Activated CD4-positive, alpha-beta T cell treated with anti-CD3 and anti-CD28 coated beads for 36 hours (primary cell): ENCODE measurements around the gene MALT1. TPM values are rescaled to one million over a fixed set of nuclear protein-coding genes. Genes with fewer than 3 reads are reported as not detected.
A peak's percentile ranks its signal among the peaks of the same experiment; 100 is the strongest.
"Not testable (repeated sequence)": the region's sequence is repeated elsewhere in the genome, so short reads cannot be mapped to it uniquely, and the experiment has no call there.

ENCODE experiments used
- ATAC-seq: fragments of 200-7000 bp; cut with Tn5 transposase; one replicate; pipeline ENCODE4 v1.10.0; 2021; ENCODE audit warnings: mild to moderate bottlenecking, moderate library complexity
- CTCF ChIA-PET: fragments of 350-600 bp; sonication (Branson Sonifier 250); formaldehyde crosslinking; loops from one replicate; lab custom pipeline; 2021; ENCODE audit warnings: antibody characterized with exemption; lab: Charles Lee
- POLR2A ChIA-PET: fragments of 350-600 bp; sonication (Branson Sonifier 250); formaldehyde crosslinking; loops from one replicate; lab custom pipeline; 2021; ENCODE audit warnings: antibody characterized with exemption, inconsistent platforms; lab: Charles Lee
- DNase-seq: peaks from one replicate; pipeline ENCODE4 v3.0.0-alpha.2; 2020
- H3K27ac Mint-ChIP-seq: one replicate; pipeline ENCODE4 v1.8.0; 2021; ENCODE audit warnings: mixed read lengths
- H3K27me3 Mint-ChIP-seq: one replicate; pipeline ENCODE4 v1.8.0; 2021; ENCODE audit warnings: mixed read lengths
- H3K36me3 Mint-ChIP-seq: one replicate; pipeline ENCODE4 v1.8.0; 2021; ENCODE audit warnings: low read depth, mixed read lengths
- H3K4me1 Mint-ChIP-seq: one replicate; pipeline ENCODE4 v1.8.0; 2021; ENCODE audit warnings: mixed read lengths
- H3K4me3 Mint-ChIP-seq: one replicate; pipeline ENCODE4 v1.8.0; 2021; ENCODE audit warnings: mild to moderate bottlenecking, moderate library complexity, mixed read lengths
- H3K9me3 Mint-ChIP-seq: one replicate; pipeline ENCODE4 v1.8.0; 2021; ENCODE audit warnings: low read depth, mixed read lengths
- intact Hi-C, 2 experiments: fragments of 100-400 bp; cut with DNase I in 1 of 2; cut with micrococcal nuclease in 1 of 2; formaldehyde crosslinking; loops; one replicate each; pipeline versions ENCODE4 v1.14.2 to v1.15.1; 2022 to 2024; cut with DNase I, micrococcal nuclease
- total RNA-seq, 2 experiments: library from RNA; stranded (reverse); gene quantifications; one replicate each; pipeline ENCODE4 v1.2.3, GENCODE V29; 2021

Gene MALT1
- total RNA-seq, 2 experiments from 2014 or later = 39.3 to 40.5 TPM

GRCh38 chr18:58772161-58772560 lies 100.9 kb downstream of the MALT1 start:
- H3K27me3 Mint-ChIP-seq = peaks cover 16% of the 10 kb centered on the region
- H3K27ac Mint-ChIP-seq = no peak overlapping the region
- H3K9me3 Mint-ChIP-seq = no peaks in the 10 kb centered on the region
- H3K4me1 Mint-ChIP-seq = peaks cover 3% of the 10 kb centered on the region
- ChIA-PET CTCF (interaction anchor here (3.3 kb wide), 1 partner anchor 299 kb away, joined by 20 read pairs; no protein-coding TSS in a partner anchor), POLR2A (no interaction called here)
- H3K36me3 Mint-ChIP-seq = no peaks in the 10 kb centered on the region
- DNase-seq (no peak), ATAC-seq (no peak)
- intact Hi-C loops = no loop called here
- H3K4me3 Mint-ChIP-seq = no peak overlapping the region

- Mint-ChIP-seq H3K27ac (no peak overlapping the region), H3K4me1 (no peaks in the 10 kb centered on the region), H3K36me3 (no peaks in the 10 kb centered on the region), H3K4me3 (no peak overlapping the region), H3K9me3 (no peaks in the 10 kb centered on the region), H3K27me3 (peaks cover 13% of the 10 kb centered on the region)
- CTCF ChIA-PET = no interaction called here
- POLR2A ChIA-PET = no interaction called here
- intact Hi-C loops = no loop called here
- DNase-seq (no peak), ATAC-seq (no peak)
These were observed 104.8 kb downstream of the MALT1 start for GRCh38 chr18:58776084-58776483.

- intact Hi-C loops, H3K36me3 Mint-ChIP-seq, POLR2A ChIA-PET, DNase-seq, H3K4me1 Mint-ChIP-seq, H3K9me3 Mint-ChIP-seq, H3K27ac Mint-ChIP-seq, ATAC-seq, H3K4me3 Mint-ChIP-seq: not testable (repeated sequence)
- H3K27me3 Mint-ChIP-seq = peaks cover 13% of the 10 kb centered on the region
- CTCF ChIA-PET = interaction anchor here (1.0 to 1.1 kb wide), 2 partner anchors 8 to 14 kb away, joined by 3 to 7 read pairs; no protein-coding TSS in a partner anchor
These were observed 105.3 kb downstream of the MALT1 start for GRCh38 chr18:58776541-58776940.

DNA sequence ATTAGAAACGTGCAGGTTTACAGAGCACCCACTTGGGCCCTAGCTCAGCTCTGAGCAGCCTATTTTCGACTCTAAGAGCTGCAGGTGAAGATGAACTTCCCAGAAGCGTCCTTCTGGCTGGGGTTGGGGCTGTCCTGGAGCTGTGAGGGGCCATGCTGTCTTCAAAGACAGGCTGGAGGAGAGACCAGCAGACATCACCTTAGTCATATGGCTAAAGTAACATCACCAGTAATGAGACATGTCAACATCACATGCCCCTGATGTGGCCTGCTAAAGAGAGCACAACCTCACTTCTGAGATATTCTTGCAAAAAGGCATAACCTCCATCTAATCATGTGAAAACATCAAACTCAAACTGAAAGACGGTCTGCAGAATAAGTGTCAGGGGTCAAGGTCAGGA lies 106.2 kb downstream of the MALT1 start:
- POLR2A ChIA-PET = no interaction called here
- H3K36me3 Mint-ChIP-seq = no peaks in the 10 kb centered on the region
- H3K27me3 Mint-ChIP-seq = peaks cover 13% of the 10 kb centered on the region
- CTCF ChIA-PET = interaction anchor here (0.7 to 1.6 kb wide), 8 partner anchors 9 to 293 kb away, joined by 3 to 7 read pairs (median 3); no protein-coding TSS in a partner anchor
- intact Hi-C loops = no loop called here
- no peak for DNase-seq
- no peaks in the 10 kb centered on the region for H3K4me1 Mint-ChIP-seq
- no peaks in the 10 kb centered on the region for H3K9me3 Mint-ChIP-seq
- H3K4me3 Mint-ChIP-seq = no peak overlapping the region
- no peak for ATAC-seq
- no peak overlapping the region for H3K27ac Mint-ChIP-seq

- intact Hi-C loops = no loop called here
- no peak for DNase-seq
- Mint-ChIP-seq H3K27me3 (peaks cover 12% of the 10 kb centered on the region), H3K36me3 (no peaks in the 10 kb centered on the region), H3K9me3 (no peaks in the 10 kb centered on the region), H3K4me1 (no peaks in the 10 kb centered on the region), H3K4me3 (no peak overlapping the region), H3K27ac (no peak overlapping the region)
- no peak for ATAC-seq
- ChIA-PET POLR2A (interaction anchor here (0.6 kb wide), 1 partner anchor 391 kb away, joined by 3 read pairs; no protein-coding TSS in a partner anchor), CTCF (interaction anchor here (0.7 to 3.3 kb wide), 8 partner anchors 9 to 291 kb away, joined by 3 to 17 read pairs (median 4); no protein-coding TSS in a partner anchor)
These were observed 108.3 kb downstream of the MALT1 start for GRCh38 chr18:58779529-58779928.

DNA sequence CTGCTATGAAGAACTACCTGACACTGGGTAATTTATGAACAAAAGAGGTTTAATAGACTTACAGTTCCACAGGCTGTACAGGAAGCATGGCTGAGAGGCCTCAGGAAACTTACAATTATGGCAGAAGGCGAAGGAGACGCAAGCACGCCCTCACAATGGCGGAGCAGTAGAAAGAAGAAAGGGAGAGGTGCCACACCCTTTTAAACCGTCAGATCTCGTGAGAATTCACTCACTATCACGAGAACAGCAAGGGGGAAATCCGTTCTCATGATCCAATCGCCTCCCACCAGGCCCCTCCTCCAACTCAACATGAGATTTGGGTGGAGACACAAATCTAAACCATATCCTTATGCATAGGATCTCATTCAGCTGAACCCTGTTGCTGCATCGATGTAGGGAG lies 108.8 kb downstream of the MALT1 start:
- H3K36me3 Mint-ChIP-seq = no peaks in the 10 kb centered on the region
- peaks cover 12% of the 10 kb centered on the region for H3K27me3 Mint-ChIP-seq
- H3K4me3 Mint-ChIP-seq = no peak overlapping the region
- ChIA-PET POLR2A (interaction anchor here (0.6 kb wide), 1 partner anchor 390 kb away, joined by 3 read pairs; no protein-coding TSS in a partner anchor), CTCF (interaction anchor here (0.8 to 3.3 kb wide), 6 partner anchors 10 to 290 kb away, joined by 3 to 17 read pairs (median 6); no protein-coding TSS in a partner anchor)
- no peak for DNase-seq
- no peaks in the 10 kb centered on the region for H3K9me3 Mint-ChIP-seq
- no peak overlapping the region for H3K27ac Mint-ChIP-seq
- H3K4me1 Mint-ChIP-seq = no peaks in the 10 kb centered on the region
- intact Hi-C loops = no loop called here
- ATAC-seq = no peak

DNA sequence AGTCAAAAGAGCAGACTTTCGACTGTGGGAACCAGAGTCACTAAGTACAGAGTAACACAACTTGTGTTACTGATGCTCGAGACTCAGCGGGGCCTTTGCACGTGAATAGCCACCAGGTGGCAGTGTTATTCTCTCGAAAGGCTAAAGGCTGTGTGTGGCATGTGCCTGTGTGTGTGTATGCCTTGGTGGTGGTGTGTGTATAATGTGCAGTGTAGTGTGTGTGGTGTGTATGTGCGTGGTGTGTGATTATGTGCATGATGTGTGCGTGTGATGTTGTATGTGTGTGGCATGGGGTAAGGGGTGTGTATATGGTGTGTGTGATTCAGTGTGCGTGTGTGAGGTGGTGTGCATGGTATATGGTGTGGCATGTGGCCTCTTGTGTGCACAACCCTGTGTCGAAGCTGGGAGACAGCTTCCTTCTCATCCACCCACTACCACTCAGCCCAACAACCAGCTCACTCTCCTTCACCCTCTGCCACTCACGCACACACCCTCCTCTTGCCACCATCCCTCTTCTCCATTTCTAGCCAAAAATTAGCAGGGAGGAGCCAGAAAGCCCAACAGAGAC lies 110.4 kb downstream of the MALT1 start:
- no peaks in the 10 kb centered on the region for H3K36me3 Mint-ChIP-seq
- H3K4me1 Mint-ChIP-seq = no peaks in the 10 kb centered on the region
- no peak overlapping the region for H3K4me3 Mint-ChIP-seq
- H3K9me3 Mint-ChIP-seq = no peaks in the 10 kb centered on the region
- DNase-seq (peak; percentile 82), ATAC-seq (peak; percentile 94)
- ChIA-PET CTCF (interaction anchor here (0.8 to 2.7 kb wide), 13 partner anchors 11 to 432 kb away, joined by 3 to 14 read pairs (median 3); no protein-coding TSS in a partner anchor), POLR2A (no interaction called here)
- peaks cover 12% of the 10 kb centered on the region for H3K27me3 Mint-ChIP-seq
- no peak overlapping the region for H3K27ac Mint-ChIP-seq
- intact Hi-C loops = loop anchor here (1.0 kb wide), 2 partner anchors 276 to 289 kb away; no protein-coding TSS in a partner anchor

DNA sequence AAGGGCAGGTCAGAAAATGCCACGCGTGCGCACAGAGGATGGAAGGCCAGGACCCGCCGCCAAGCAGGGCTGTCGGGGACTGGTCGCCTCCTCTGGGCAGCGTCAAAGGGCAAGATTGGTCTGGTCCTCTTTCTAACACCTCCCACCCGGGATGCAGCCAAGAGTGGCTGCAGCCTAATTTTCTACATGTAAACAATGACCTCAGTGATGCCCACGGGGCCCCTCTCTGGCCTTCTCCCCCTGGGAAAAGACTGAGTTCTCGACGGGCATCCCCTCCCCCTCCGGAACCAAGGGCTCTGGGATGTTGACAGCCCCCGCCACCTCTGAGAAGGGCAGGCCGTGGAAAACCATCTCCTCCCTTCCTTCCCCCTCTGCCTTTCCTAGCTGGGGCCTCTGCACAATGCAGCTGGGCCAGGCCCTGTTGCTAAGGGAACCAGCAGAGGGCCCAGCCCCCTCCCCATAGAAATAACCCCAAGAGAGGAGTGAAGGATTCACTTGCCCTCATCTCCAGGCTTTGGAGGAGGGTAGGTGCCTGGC lies 113.4 kb downstream of the MALT1 start:
- ATAC-seq (no peak), DNase-seq (no peak)
- Mint-ChIP-seq H3K27ac (no peak overlapping the region), H3K4me1 (no peaks in the 10 kb centered on the region), H3K27me3 (peaks cover 13% of the 10 kb centered on the region), H3K9me3 (no peaks in the 10 kb centered on the region), H3K36me3 (no peaks in the 10 kb centered on the region), H3K4me3 (no peak overlapping the region)
- CTCF ChIA-PET = interaction anchor here (0.6 to 2.1 kb wide), 3 partner anchors 272 to 516 kb away, joined by 3 to 15 read pairs (median 5); no protein-coding TSS in a partner anchor
- POLR2A ChIA-PET = no interaction called here
- intact Hi-C loops = no loop called here

DNA sequence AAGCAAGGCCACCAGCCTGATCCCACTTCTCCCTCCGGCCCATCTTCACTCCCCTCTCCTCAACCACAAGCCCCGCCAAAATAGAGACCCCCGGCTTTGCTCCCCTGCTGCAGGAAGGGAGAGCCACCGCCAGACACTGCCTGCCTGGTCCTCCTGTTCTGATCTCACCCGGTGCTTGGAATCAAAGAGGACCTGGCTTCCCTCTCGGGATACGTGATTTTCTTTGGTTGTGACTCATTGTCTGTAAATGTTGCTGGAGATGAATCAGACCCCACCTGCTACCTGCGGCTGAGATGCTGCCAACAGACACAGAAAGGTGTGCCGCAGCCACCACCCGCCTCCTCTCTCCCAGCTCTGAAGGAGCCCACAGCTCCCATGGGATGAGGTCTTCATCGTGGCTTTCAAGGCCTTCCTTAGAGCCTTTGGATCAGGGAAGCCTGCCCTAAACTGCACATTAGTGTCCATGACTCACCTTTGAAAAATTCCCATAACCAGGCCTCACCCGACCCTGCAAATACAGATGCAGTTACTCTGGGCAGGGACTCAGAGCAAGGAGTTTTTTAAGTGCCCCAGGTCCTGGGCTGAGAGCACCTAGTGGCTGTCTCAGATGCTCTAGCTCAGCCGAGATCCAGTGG lies 114.0 kb downstream of the MALT1 start:
- Mint-ChIP-seq H3K36me3 (no peaks in the 10 kb centered on the region), H3K4me1 (no peaks in the 10 kb centered on the region), H3K27me3 (peaks cover 10% of the 10 kb centered on the region), H3K4me3 (no peak overlapping the region), H3K9me3 (no peaks in the 10 kb centered on the region), H3K27ac (no peak overlapping the region)
- ChIA-PET POLR2A (no interaction called here), CTCF (interaction anchor here (0.5 to 1.5 kb wide), 4 partner anchors 194 to 281 kb away, joined by 3 to 5 read pairs (median 4); no protein-coding TSS in a partner anchor)
- intact Hi-C loops = no loop called here
- no peak for DNase-seq
- no peak for ATAC-seq

- intact Hi-C loops = no loop called here
These were observed 114.6 kb downstream of the MALT1 start for GRCh38 chr18:58785870-58786269.

GRCh38 chr18:58787536-58788149 lies 116.4 kb downstream of the MALT1 start:
- H3K27ac Mint-ChIP-seq = no peak overlapping the region
- H3K36me3 Mint-ChIP-seq = no peaks in the 10 kb centered on the region
- no peaks in the 10 kb centered on the region for H3K4me1 Mint-ChIP-seq
- H3K4me3 Mint-ChIP-seq = no peak overlapping the region
- ChIA-PET CTCF (interaction anchor here (0.5 to 1.0 kb wide), 3 partner anchors 10 to 1225 kb away, joined by 3 read pairs; no protein-coding TSS in a partner anchor), POLR2A (interaction anchor here (0.5 kb wide), 1 partner anchor 326 kb away, joined by 4 read pairs; no protein-coding TSS in a partner anchor)
- intact Hi-C loops = no loop called here
- no peak for ATAC-seq
- H3K27me3 Mint-ChIP-seq = peaks cover 10% of the 10 kb centered on the region
- no peak for DNase-seq
- no peaks in the 10 kb centered on the region for H3K9me3 Mint-ChIP-seq

More at GRCh38 chr18:58785870-58786269, 114.6 kb downstream of the MALT1 start:
- DNase-seq (no peak), ATAC-seq (no peak)
- CTCF ChIA-PET = interaction anchor here (0.9 to 1.5 kb wide), 5 partner anchors 17 to 280 kb away, joined by 3 to 6 read pairs (median 5); no protein-coding TSS in a partner anchor
- Mint-ChIP-seq H3K4me1 (no peaks in the 10 kb centered on the region), H3K36me3 (no peaks in the 10 kb centered on the region), H3K9me3 (no peaks in the 10 kb centered on the region), H3K4me3 (no peak overlapping the region), H3K27me3 (peaks cover 10% of the 10 kb centered on the region), H3K27ac (no peak overlapping the region)
- POLR2A ChIA-PET = no interaction called here
